NCI-H2227 treated with DMSO at 0.1 percent for 48 hours (cell line): ENCODE measurements around the gene TEKT5.
"Not testable (repeated sequence)": the region's sequence is repeated elsewhere in the genome, so short reads cannot be mapped to it uniquely, and the experiment has no call there.

Experiments
- DNase-seq: peaks from one replicate; lab custom pipeline; 2025; lab: John Stamatoyannopoulos, UW

The TEKT5 gene

DNA sequence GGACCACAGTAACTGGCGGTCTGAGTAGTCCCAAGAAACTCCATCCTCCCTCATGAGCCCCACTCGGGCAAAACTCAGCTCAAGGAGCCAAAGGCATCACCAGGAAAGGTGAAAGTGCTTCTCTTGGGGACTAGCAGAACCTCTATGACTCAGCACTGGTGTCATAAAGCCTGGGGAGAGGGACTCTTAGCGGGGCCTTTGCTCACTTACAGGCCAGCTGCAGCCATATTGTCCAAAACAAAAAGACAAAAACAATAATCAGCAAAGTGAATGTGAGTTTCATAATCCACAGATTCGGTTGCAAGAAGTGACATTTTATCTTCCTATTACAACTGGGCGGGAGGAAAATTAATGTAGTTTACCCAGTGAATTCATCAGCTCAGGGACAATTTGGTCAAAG is at the start of gene TEKT5:
TSS of gene TEKT5 (minus strand) at position 101 of the 400 bp plus-strand sequence. CDS start at position 44, 57 bp downstream.
- DNase-seq = no peak

DNA sequence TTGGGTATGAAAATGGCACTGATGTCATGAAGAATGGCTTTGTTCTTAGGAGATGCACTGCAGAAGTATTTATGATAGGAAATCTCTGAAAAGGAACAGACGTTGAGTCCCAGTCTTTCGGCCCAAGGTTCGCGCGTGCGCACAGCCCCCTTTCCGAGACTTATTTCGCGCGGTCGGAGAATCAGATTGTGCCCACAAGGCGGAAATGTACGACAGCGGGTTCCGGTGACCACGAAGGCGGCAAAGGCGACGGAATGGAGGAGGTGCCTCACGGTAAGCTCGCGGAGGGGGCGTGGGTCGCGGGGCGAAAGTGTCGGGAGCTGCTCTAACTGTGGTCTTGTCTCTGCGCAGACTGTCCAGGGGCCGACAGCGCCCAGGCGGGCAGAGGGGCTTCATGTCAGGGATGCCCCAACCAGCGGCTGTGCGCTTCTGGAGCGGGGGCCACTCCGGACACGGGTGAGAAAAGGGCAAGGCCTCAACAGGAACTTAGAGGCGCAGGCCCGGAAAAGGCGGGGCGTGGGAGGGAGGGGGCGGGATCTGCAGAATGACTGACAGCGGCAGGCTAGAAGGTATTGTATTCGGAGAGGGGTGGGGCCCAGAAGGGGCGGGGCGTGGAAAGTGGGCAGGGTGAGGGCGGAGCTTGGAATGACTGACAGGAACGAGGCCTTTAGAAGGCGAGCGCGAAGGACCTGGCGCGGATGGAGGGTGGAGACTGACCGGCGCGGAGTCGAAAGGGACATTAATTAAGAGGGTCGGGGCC is 49.1 kb upstream of the TEKT5 start, which contains the start of gene NUBP1:
TSS of gene NUBP1 (plus strand) at position 233 of the 760 bp plus-strand sequence. CDS start at position 255, 22 bp downstream.
- DNase-seq = peak; percentile 97

DNA sequence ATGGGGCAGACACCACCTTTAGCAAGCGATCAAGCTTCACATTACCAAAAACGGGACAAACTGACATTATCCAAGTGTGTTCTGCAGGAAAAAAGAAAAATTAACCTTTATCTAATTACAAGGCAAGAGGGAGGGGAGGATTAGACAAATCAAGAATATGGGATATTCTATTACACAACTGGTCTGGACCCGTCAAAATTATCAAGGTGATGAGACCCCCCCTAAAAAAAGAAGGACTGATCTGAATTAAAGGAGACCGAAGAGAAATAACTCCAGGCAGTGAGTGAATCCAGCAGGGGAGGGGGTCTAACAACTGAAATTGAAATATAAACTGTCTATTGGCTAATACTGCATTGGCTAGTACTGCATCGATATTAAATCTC is 48.5 kb upstream of the TEKT5 start:
- DNase-seq = no peak

DNA sequence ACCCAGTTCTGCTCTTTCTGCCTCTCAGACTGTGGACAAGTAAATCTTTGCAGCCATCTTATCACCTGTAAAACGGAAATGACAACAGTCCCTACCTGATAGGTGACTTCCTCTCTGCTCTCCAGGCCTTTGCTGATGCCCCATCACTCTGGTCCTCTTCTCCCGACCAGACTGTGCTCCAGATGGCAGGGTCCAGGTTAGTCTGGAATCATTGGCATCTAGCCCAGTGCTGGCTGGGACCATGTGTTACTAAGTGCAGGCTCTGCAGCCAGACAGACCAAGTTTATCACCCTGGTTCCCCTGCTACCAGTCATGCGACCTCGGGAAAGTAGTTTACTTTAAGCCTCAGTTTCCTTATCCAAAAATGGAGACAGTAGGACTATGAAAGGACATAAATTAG is 47.1 kb upstream of the TEKT5 start:
- no peak for DNase-seq

DNA sequence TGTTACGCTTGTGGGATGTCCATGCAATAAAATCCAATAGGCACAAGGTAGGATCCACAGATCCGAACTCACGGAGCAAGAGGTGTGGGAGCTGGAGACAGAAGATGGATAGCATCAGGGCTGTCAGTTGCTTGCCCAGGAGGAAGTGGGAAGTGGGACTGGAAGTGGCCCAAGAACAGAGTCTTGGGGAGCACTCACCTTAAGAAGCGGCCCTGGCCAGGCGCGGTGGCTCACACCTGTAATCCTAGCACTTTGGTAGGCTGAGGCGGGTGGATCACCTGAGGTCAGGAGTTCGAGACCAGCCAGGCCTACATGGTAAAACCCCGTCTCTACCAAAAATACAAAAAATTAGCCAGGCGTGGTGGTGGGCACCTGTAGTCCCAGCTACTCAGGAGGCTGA is 46.5 kb upstream of the TEKT5 start:
- DNase-seq = not testable (repeated sequence)

DNA sequence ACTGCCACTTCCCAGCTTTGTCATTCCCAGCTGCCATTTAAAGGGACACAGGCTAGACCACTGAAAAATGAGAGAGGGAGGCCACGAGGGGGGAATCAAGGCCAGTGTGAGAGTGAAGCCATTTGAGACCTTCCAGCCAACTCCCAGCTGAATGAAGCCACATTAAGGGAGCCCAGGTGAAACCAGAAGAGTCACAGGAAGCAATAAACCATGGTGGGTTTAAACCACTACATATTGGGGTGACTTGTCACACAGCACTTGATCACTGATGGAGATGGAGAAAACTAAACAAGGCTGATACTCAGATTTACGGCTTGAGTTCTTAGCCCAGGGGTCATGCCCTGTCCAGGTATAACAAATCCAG is 46.1 kb upstream of the TEKT5 start:
- no peak for DNase-seq

DNA sequence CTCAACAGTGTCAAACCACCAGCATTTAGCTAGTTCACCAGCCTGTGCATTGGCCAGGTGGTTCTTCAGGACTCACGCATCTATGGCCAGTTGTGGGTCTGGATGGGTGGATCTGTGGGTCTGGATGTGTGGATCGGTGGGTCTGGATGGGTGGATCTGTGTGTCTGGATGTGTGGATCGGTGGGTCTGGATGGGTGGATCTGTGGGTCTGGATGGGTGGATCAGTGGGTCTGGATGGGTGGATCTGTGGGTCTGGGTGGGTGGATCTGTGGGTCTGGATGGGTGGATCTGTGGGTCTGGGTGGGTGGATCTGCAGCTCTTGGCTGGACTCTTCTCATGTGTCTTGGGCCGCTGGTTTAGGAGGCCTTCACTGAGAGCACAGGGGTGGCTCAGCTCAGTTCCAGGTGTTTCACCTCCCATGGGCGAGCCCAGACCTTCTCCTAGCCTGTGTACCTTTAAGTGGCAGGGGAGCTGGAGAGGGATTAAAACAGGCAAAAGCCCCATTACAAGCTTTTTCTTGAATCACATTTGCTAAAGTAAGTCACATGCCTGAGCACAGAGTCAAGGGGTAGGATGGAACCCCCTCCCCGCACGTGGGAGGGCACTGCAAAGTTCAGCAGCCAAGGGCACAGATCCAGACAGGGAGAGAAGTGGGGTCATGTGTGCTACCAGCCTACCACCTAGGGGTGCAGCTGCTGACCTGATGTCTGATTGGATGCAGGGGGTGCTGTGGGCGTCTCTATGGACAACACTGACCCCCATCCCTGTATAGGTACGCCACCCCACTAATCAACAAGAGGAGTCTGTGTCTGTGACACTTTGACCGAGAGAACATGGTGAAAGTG is 45.5 kb upstream of the TEKT5 start:
- no peak for DNase-seq

DNA sequence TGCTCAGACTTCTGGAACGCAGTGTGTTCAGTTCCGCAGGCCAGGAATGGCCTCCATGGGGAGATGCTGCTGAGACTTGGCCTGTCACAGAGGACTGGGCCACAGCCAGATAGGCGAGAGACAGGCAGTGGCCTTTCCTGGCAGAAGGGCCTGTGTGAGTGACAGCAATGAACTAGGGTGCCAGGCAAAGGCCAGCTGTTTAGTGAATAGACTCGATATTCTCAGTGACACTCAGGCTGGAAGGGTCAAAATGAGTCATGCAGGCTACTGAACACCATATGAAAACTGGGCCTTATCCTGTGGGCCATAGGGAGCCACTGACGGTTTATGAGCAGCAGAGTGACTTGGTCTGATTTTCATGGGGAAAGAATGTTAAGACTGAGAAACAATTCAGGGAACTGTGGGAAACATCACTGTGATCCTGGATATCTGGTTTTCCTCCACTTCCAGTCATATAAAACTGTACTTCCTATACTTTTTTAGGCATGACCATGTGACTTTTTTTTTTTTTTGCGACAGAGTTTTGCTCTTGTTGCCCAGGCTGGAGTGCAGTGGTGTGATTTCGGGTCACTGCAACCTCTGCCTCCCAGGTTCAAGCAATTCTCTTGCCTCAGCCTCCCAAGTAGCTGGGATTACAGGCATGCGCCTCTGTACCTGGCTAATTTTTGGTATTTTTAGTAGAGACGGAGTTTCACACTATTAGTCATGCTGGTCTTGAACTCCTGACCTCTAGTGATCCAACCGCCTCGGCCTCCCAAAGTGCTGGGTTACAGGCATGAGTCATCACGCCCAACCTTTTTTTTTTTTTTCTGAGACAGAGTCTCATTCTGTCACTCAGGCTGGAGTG is 43.7 kb upstream of the TEKT5 start:
- DNase-seq = no peak

DNA sequence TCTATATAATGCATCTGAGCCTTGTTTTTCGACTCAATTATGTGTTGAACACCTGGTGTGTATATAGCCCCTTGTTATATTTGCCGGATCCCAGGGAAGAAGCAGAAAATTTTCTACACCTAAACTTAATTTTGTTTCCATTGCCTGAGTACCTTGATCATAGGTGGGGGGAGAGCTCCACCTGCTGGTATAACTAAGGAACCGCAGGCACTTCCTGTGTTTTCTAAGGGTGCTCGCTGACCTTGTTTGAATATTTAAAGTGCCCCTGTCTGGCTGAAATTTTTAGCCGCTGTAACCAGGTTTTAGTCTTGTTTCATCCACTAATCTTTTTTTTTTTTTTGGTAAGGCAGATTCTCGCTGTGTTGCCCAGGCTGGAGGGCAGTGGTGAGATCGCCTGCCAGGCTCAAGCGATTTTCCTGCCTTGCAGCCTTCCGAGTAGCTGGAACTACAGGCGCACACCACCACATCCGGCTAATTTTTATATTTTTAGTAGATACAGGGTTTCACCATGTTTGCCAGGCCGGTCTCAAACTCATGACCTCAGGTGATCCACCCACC is 42.4 kb upstream of the TEKT5 start:
- peak; percentile 60 for DNase-seq

DNA sequence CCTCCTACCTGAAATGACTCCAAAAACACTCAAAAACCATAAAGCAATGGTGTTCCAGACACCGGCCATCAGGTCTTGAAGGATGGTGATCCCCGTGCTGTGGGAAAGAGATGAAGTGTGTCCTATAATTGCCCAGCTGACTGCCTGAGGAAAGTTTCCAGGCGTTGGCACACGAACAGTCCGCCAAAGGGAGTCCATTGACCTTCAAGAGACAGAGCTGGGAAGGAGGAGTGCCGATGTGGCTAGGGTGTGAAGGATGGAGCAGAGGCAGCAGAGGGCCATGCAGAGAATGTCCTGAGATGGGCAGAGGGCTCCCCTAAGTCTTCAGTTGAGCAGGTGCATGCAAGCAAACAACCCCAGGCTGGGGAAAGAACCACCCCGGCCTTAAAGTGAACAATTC is 37.1 kb upstream of the TEKT5 start:
- no peak for DNase-seq

DNA sequence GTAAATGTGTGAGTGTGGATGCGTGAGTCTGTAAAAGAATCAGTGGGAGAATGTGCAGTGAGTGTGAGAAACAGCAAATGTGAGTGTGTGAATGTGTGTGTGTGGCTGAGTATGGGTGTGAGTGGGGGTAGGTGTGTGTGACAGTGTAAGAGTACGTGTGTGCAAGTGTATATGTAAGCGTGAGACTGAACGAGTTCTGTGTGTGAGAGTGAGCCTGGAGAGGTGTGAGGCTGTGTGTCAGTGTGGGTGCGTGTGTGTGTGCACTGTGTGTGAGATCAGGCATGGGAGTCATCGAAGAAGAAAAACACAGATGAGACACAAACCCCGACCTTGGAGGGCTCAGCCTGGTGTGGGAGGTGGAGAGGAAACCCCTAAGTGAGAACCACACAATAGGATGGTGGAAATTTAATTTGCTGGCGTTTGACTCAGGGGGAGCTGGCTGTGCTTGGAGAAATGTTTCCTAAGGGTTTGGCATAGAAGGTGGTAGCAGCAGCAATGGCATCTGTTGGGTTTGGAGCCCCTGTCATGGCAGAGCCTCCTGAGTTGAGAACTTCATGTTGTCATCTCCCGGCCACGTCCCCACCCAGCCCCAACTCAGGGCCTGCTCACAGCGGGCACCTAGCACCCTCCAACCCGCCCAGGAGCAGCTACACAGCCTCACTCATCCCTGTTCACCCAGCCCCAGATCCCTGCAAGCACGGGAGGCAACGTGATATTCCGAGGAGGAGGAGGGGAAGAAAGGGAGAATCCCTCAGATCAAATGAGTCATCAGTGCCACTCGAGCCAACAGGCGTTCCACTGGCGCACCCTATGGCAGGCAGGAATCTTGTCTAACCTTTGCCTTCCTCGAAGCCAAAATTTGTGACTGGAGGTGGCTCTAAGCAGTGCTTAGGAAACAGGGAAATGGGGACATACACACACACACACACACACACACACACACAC is 34.6 kb upstream of the TEKT5 start:
- DNase-seq = no peak

DNA sequence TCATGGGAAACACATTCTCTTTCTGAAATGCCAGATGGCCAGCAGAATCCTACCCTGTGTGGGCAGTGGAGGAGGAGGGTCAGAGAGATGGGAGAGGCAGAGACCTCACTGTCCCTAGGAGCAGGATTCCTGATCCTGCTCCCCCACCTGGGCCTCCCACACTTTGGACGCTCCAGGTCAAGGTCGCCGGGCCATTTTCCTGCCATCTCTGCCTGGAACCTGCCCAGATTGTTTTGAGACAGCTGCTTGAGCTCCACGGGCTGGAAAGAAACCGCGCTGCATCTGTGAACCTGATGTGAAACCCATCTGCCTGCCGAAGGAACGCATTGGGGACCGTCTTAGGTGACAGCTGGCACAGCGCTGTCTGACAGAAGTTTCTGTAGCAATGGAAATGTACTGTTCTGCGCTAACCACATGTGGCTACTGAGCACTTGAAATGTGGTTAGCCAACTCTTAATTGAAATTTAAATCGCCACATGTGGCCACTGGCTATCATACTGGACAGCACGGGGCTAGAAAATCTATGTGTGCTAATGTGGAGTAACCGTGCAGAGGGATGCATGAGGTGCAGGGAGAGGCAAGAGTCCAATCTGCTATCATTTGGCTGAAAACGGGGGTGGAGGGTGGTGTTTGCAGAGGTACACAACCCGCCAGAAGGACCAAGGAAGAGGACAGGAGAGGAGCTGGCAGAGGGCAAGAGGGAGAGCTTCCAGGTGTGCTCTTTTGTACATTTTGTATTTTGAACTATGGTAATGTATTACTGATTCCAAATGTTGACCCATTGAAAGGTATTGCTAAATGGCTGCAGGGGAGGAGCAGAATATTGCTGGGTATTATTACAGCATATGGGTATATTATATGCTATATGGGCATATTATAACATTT is 33.5 kb upstream of the TEKT5 start:
- no peak for DNase-seq

DNA sequence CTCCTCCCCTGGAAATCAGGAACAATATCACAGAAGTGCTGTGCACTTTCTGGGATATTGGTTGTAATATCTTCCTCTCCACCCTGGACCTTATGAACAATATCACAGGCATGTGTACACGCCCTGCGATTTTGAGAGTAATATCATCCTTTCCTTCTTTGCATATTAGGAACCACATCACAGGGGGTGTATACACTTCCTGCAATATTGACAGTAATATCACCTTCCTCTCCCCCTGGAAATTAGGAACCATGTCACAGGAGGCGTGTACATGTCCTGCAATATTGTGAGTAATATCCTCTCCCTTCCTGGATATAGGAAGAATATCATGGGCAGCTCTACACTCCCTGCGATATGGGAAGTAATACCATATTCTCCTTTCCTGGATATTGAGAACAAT is 14.2 kb upstream of the TEKT5 start:
- no peak for DNase-seq

DNA sequence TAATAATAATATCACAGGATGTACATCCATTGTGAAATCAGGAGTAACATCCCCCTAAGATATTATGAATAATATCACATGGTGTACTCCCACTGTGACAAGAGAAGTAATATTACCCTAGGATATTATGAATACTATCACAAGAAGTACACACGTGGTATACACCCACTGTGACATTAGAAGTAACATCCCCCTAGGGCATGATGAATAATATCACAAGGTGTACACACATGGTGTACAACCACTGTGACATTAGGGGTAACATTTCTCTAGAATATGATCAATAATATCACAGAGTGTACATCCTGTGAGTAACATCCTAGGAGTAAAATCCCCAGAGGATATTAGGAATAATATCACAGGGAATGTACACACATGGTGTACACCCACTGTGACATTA is 5.0 kb upstream of the TEKT5 start:
- DNase-seq = no peak

DNA sequence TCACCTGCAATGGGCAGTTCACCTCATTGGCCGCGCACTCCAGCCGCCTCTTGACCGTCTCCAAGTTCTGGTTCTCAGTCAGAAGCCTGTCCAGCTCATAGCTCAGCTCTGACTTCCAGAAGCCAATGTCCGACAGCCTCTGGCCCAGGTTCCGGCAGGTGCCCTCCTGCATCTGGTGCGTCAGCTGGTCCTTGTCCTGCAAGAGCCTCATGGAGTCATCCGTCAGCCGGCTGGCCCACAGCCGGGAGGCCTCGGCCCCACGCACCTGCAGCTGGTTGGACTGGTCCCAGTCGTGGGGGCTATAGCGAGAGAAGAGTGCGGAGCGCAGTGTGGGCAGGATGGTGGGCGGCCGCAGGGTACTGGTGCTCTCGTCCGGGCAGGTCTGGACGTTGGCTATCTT is 424 bp downstream of the TEKT5 start:
- no peak for DNase-seq

DNA sequence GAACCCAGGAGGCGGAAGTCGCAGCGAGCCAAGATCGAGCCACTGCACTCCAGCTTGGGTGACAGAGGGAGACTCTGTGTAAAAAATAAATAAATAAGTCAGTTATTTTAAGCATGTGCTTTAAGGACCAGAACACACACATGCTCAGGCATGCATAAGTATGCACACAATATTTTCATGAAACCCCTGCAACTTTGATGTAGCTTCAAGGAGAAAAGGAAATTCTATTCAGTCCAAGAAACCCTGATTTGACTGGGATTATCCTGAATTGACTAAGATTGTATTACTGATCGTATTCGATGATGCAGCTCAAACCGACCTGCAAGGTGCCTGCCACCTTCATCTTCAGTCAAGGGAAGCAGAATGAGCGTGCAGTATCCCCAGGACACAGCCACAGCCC is 841 bp downstream of the TEKT5 start:
- DNase-seq = no peak

DNA sequence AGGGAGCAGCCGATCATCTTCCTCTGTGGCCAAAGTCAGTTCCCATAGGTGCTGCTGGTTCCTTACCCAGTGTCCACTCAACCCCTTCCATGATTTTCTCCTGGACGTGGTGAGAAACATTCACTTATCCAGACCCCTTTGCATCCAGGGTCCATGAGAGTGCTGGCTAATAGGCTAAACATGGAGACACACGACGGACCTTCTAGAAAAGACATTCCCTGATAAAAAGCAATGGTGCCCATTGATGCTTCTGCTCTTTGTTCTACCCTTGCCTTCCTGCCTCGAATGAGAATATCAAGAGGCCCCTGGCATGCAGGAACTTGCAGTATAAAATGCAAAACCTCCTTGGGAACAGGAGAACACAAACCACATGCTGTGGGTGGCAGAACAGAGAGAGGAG is 2.3 kb downstream of the TEKT5 start:
- no peak for DNase-seq

DNA sequence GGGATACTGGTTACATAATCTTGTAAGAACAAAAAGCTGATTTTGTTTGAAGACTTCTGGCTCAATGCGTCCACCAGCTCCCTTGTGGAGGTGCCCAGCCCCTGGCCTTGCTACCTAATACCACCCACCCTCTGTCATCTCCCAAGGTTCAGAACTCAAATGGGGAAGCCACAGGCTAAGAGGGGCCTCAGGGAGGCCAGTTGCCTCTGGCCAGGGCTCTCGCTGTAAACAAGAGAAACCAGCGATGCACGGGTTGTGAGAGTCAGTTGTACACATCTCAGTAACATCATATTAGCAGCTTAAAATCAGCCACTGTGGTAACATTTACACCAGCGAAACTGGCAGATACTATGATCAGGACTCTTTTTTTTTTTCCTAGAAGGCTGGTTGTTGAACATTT is 6.0 kb downstream of the TEKT5 start:
- no peak for DNase-seq

DNA sequence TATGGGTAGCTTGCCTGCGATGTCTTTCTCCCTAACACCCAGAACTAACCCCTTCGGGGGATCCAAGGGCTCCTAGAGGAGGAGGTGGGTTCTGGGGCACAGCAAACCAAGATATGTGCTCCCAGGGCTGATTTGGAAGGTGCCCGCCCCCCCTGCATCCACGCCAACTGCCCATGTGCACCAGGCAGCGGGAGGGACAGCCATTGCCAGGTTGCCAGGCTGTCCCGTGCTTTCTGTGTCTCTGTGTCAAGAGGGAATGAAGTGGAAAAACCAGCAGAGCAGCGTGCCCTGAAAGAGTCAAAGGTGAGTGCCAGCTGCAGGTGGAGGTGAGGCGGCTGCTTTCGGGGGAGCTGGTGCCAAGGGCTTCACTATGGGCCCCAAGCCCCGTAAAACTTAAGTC is 6.4 kb downstream of the TEKT5 start:
- no peak for DNase-seq

DNA sequence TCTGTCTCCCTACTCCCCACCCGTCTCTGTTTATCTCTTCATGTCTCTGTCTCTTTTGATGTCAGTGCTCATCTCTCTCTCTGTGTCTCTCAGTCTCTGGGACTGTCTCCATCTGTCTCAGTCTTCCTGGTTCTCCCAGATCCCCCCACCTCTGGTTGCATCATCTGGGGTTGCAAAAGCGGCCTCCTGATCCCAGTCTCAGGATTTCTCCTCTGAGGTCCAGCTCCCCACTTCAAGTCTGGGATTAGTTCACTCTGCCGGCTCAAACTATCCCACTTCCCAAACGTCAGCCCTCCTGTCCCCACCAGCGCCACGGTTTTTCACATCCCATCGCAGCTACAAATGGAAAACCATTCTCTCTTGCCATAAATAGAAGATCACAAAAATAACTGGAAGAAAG is 9.0 kb downstream of the TEKT5 start:
- DNase-seq = no peak
